ENCODE measurements around the gene CPO. TPM values are rescaled to one million over a fixed set of nuclear protein-coding genes. Genes with fewer than 3 reads are reported as not detected.

CPO gene
- total and polyA plus RNA-seq, 4 donors = 0.33 to 0.53 (median 0.37) TPM

GRCh38 chr2:206970589-206971360, 31.5 kb downstream of the CPO start:
- DNase-seq (ENCODE audit: low read depth in 4 of 6, low spot score in 6 of 6) = no peak
- no peaks in the 10 kb centered on the region for H3K27me3 ChIP-seq (ENCODE audit: control insufficient read depth, insufficient read depth, low read length)
- H3K4me1 ChIP-seq (ENCODE audit: control insufficient read depth, insufficient read depth, low read length) = no peaks in the 10 kb centered on the region
- H3K4me3 ChIP-seq (ENCODE audit: low read depth, low read length) = no peak overlapping the region
- no peaks in the 10 kb centered on the region for H3K36me3 ChIP-seq (ENCODE audit: control insufficient read depth, insufficient read depth, low read length)
- 0% methylated on average over 1 of the region's 7 CpGs for WGBS (ENCODE audit: insufficient coverage)
- H3K9me3 ChIP-seq (ENCODE audit: control insufficient read depth, insufficient read depth, low read length) = no peaks in the 10 kb centered on the region
- H3K27ac ChIP-seq (ENCODE audit: low read depth, low read length) = no peak overlapping the region

DNA sequence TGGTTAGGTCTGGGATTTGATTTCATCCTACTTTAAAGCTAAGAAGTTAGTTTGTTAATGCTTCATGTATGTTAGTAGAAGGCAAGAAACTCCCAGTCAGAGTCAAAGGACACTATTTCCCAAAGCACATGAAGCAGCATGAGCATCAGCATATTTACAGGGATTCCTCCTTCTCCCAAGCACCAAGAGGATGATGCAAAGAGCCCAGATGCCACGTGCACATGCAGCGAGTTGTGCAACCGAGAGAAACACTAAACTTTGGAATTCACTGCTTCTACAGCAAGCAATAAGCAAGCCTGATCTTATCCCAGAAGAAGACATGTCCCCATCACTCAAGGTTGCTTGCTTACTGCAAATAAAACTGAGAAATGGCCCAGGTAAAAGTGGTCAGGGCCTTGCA, 32.5 kb downstream of the CPO start:
- H3K4me3 ChIP-seq (ENCODE audit: low read depth, low read length) = no peak overlapping the region
- H3K27me3 ChIP-seq (ENCODE audit: control insufficient read depth, insufficient read depth, low read length) = no peaks in the 10 kb centered on the region
- H3K36me3 ChIP-seq (ENCODE audit: control insufficient read depth, insufficient read depth, low read length) = no peaks in the 10 kb centered on the region
- no peaks in the 10 kb centered on the region for H3K4me1 ChIP-seq (ENCODE audit: control insufficient read depth, insufficient read depth, low read length)
- H3K27ac ChIP-seq (ENCODE audit: low read depth, low read length) = no peak overlapping the region
- no peak for DNase-seq (ENCODE audit: low read depth in 4 of 6, low spot score in 6 of 6)
- no peaks in the 10 kb centered on the region for H3K9me3 ChIP-seq (ENCODE audit: control insufficient read depth, insufficient read depth, low read length)
- 71% methylated on average over 3 of the region's 3 CpGs for WGBS (ENCODE audit: insufficient coverage)

DNA sequence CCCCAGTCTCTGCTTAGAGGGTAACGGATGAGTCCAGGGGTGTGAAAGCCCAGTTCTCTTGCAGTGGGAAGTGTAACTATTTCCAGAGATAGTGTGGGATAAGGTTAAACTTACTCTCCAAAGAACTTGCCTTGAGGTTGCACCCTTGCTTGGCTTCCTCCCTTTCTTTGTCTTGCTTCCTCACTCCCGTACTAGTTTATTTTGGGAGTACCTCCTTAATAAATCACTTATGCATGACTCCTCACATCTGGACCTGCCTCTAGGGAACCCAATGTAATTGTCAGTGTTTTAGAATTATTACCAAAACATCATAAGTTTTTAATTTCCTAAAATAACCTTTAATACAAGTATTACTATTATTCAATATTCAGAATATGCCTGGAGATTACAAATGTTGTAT, 35.2 kb downstream of the CPO start:
- Histone ChIP-seq H3K27ac (ENCODE audit: low read depth, low read length) (no peak overlapping the region), H3K27me3 (ENCODE audit: control insufficient read depth, insufficient read depth, low read length) (no peaks in the 10 kb centered on the region), H3K4me3 (ENCODE audit: low read depth, low read length) (no peak overlapping the region), H3K36me3 (ENCODE audit: control insufficient read depth, insufficient read depth, low read length) (no peaks in the 10 kb centered on the region), H3K4me1 (ENCODE audit: control insufficient read depth, insufficient read depth, low read length) (no peaks in the 10 kb centered on the region), H3K9me3 (ENCODE audit: control insufficient read depth, insufficient read depth, low read length) (no peaks in the 10 kb centered on the region)
- DNase-seq (ENCODE audit: low read depth in 4 of 6, low spot score in 6 of 6) = no peak
- WGBS (ENCODE audit: insufficient coverage) = no CpG with 5 or more reads among the region's 2 CpGs

DNA sequence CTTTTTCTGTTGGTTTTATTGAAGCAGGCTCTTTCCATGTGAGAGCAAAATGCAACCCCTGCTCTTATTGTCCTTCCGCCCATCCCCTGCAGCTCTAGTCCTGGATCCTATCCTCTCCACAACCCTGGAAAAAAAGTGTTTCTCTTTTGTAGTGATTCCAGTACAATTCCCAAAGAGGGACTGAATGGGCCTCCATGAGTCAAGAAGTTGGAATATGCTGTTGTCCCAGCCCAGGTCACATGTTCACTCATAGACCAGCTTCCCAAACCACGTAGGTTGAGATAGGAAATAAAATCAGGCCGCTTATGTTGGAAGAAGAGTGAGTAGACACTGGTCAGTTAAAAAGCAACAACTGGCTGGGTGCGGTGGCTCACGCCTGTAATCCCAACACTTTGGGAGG, 39.4 kb downstream of the CPO start:
- H3K4me3 ChIP-seq (ENCODE audit: low read depth, low read length) = no peak overlapping the region
- WGBS (ENCODE audit: insufficient coverage) = no CpG with 5 or more reads among the region's 5 CpGs
- H3K27me3 ChIP-seq (ENCODE audit: control insufficient read depth, insufficient read depth, low read length) = no peaks in the 10 kb centered on the region
- H3K4me1 ChIP-seq (ENCODE audit: control insufficient read depth, insufficient read depth, low read length) = peaks cover 12% of the 10 kb centered on the region
- H3K9me3 ChIP-seq (ENCODE audit: control insufficient read depth, insufficient read depth, low read length) = no peaks in the 10 kb centered on the region
- H3K27ac ChIP-seq (ENCODE audit: low read depth, low read length) = no peak overlapping the region
- H3K36me3 ChIP-seq (ENCODE audit: control insufficient read depth, insufficient read depth, low read length) = no peaks in the 10 kb centered on the region
- no peak for DNase-seq (ENCODE audit: low read depth in 4 of 6, low spot score in 6 of 6)

GRCh38 chr2:206979365-206979764, 40.0 kb downstream of the CPO start:
- H3K9me3 ChIP-seq (ENCODE audit: control insufficient read depth, insufficient read depth, low read length) = no peaks in the 10 kb centered on the region
- WGBS (ENCODE audit: insufficient coverage) = 93% methylated on average over 3 of the region's 3 CpGs
- DNase-seq (ENCODE audit: low read depth in 4 of 6, low spot score in 6 of 6) = no peak

GRCh38 chr2:206979922-206980321, 40.6 kb downstream of the CPO start:
- DNase-seq (ENCODE audit: low read depth in 4 of 6, low spot score in 6 of 6) = no peak
- Histone ChIP-seq H3K9me3 (ENCODE audit: control insufficient read depth, insufficient read depth, low read length) (no peaks in the 10 kb centered on the region), H3K27me3 (ENCODE audit: control insufficient read depth, insufficient read depth, low read length) (no peaks in the 10 kb centered on the region), H3K4me3 (ENCODE audit: low read depth, low read length) (no peak overlapping the region), H3K27ac (ENCODE audit: low read depth, low read length) (no peak overlapping the region), H3K36me3 (ENCODE audit: control insufficient read depth, insufficient read depth, low read length) (no peaks in the 10 kb centered on the region), H3K4me1 (ENCODE audit: control insufficient read depth, insufficient read depth, low read length) (peaks cover 12% of the 10 kb centered on the region)
- 95% methylated on average over 2 of the region's 2 CpGs for WGBS (ENCODE audit: insufficient coverage)

More at GRCh38 chr2:206979365-206979764, 40.0 kb downstream of the CPO start:
- no peak overlapping the region for H3K4me3 ChIP-seq (ENCODE audit: low read depth, low read length)
- H3K27ac ChIP-seq (ENCODE audit: low read depth, low read length) = no peak overlapping the region
- no peaks in the 10 kb centered on the region for H3K36me3 ChIP-seq (ENCODE audit: control insufficient read depth, insufficient read depth, low read length)
- peaks cover 12% of the 10 kb centered on the region for H3K4me1 ChIP-seq (ENCODE audit: control insufficient read depth, insufficient read depth, low read length)
- H3K27me3 ChIP-seq (ENCODE audit: control insufficient read depth, insufficient read depth, low read length) = no peaks in the 10 kb centered on the region

GRCh38 chr2:206980413-206980812, 41.1 kb downstream of the CPO start:
- Histone ChIP-seq H3K9me3 (ENCODE audit: control insufficient read depth, insufficient read depth, low read length) (no peaks in the 10 kb centered on the region), H3K4me1 (ENCODE audit: control insufficient read depth, insufficient read depth, low read length) (peaks cover 12% of the 10 kb centered on the region), H3K27ac (ENCODE audit: low read depth, low read length) (no peak overlapping the region), H3K36me3 (ENCODE audit: control insufficient read depth, insufficient read depth, low read length) (no peaks in the 10 kb centered on the region), H3K4me3 (ENCODE audit: low read depth, low read length) (no peak overlapping the region), H3K27me3 (ENCODE audit: control insufficient read depth, insufficient read depth, low read length) (no peaks in the 10 kb centered on the region)
- no peak for DNase-seq (ENCODE audit: low read depth in 4 of 6, low spot score in 6 of 6)

DNA sequence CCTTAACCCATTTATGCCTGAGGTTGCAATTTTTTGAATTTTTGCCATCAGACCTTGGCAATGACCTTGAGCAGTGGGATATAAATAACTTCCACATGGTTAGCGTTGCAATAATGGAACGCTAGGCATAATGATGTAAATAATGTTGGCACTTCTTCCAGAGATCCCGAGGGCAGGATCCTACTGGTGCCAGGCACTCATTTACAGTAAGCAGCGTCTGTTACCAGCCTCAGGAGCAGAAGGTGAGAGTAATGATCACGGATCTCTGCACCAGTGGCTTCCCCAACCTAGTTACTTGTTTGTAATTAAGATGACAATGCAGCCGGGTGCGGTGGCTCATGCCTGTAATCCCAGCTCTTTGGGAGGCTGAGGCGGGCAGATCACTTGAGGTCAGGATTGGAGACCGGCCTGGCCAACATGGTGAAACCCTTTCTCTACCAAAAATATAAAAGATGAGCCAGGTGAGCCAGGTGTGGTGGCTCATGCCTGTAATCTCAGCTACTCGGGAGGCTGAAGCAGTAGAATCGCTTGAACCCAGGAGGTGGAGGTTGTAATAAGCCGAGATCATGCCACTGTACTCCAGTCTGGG, 41.9 kb downstream of the CPO start:
- 54% methylated on average over 5 of the region's 12 CpGs for WGBS (ENCODE audit: insufficient coverage)
- H3K4me3 ChIP-seq (ENCODE audit: low read depth, low read length) = no peak overlapping the region
- peak in 2 of 6 donors; percentile 25 to 40 for DNase-seq (ENCODE audit: low read depth in 4 of 6, low spot score in 6 of 6)

DNA sequence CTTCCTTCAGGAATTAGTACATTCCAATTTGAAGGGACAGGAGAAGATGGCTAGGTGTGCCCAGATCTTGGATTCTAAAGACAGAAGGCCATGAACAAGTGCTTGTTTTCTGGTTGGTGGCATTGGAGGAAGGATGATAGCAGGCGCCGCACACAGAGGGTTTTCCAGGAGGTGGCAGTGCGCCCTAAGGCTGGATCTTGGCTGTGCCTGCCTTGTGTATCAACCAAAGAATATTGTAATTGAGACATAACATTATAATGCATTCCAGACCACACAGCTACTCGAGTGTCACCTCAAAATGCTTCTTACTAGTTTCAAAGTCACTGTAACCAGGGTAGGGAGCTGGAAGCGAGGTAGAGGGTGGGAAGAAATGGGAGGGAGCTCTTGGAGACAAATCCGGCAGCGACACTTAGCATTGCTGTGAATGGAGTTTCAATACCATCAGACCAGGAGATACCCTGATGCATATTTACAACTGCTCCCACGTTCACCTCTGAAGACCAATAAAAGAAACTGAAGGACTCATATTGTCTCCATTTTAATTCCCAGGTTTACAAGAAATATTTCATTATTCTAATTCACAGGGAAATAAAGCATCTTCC, 42.5 kb downstream of the CPO start:
- H3K36me3 ChIP-seq (ENCODE audit: control insufficient read depth, insufficient read depth, low read length) = no peaks in the 10 kb centered on the region
- peaks cover 12% of the 10 kb centered on the region for H3K4me1 ChIP-seq (ENCODE audit: control insufficient read depth, insufficient read depth, low read length)
- peak; percentile 78 to 96 (median 83) for DNase-seq (ENCODE audit: low read depth in 4 of 6, low spot score in 6 of 6)
- peak overlapping the region; percentile 25 for H3K27ac ChIP-seq (ENCODE audit: low read depth, low read length)
- 20% methylated on average over 1 of the region's 8 CpGs for WGBS (ENCODE audit: insufficient coverage)
- H3K4me3 ChIP-seq (ENCODE audit: low read depth, low read length) = no peak overlapping the region
- no peaks in the 10 kb centered on the region for H3K9me3 ChIP-seq (ENCODE audit: control insufficient read depth, insufficient read depth, low read length)
- H3K27me3 ChIP-seq (ENCODE audit: control insufficient read depth, insufficient read depth, low read length) = no peaks in the 10 kb centered on the region

More for the DNA sequence above, 41.9 kb downstream of the CPO start:
- Histone ChIP-seq H3K27me3 (ENCODE audit: control insufficient read depth, insufficient read depth, low read length) (no peaks in the 10 kb centered on the region), H3K9me3 (ENCODE audit: control insufficient read depth, insufficient read depth, low read length) (no peaks in the 10 kb centered on the region), H3K36me3 (ENCODE audit: control insufficient read depth, insufficient read depth, low read length) (no peaks in the 10 kb centered on the region), H3K27ac (ENCODE audit: low read depth, low read length) (peak overlapping the region; percentile 25), H3K4me1 (ENCODE audit: control insufficient read depth, insufficient read depth, low read length) (peaks cover 12% of the 10 kb centered on the region)

All from spinal cord (tissue), 10 donors.